Measurements from ENCODE around the gene LORICRIN.

Gene LORICRIN

GRCh38 chr1:153259387-153259786, at the start of gene LORICRIN:
TSS of gene LORICRIN (plus strand) at chr1:153259687. CDS start at chr1:153260950, 1,263 bp downstream.
- no peak for DNase-seq (ENCODE audit: low read depth)

- DNase-seq (ENCODE audit: low read depth): no peak
These were observed 49.3 kb upstream of the LORICRIN start for GRCh38 chr1:153210206-153210605.

GRCh38 chr1:153212201-153212600, 47.3 kb upstream of the LORICRIN start:
- no peak for DNase-seq (ENCODE audit: low read depth)

- no peak for DNase-seq (ENCODE audit: low read depth)
These were observed 46.0 kb upstream of the LORICRIN start for GRCh38 chr1:153213519-153213918.

GRCh38 chr1:153217212-153217611, 42.3 kb upstream of the LORICRIN start, which contains the start of gene PRR9:
TSS of gene PRR9 (plus strand) at chr1:153217584. CDS start at chr1:153218145, 561 bp downstream.
- peak; percentile 32 for DNase-seq (ENCODE audit: low read depth)

- DNase-seq (ENCODE audit: low read depth): no peak
These were observed 41.6 kb upstream of the LORICRIN start for GRCh38 chr1:153217744-153218416.

- no peak for DNase-seq (ENCODE audit: low read depth)
These were observed 38.7 kb upstream of the LORICRIN start for GRCh38 chr1:153220606-153221303.

GRCh38 chr1:153223040-153223891, 36.2 kb upstream of the LORICRIN start:
- DNase-seq (ENCODE audit: low read depth): peak; percentile 70

GRCh38 chr1:153227810-153228209, 31.7 kb upstream of the LORICRIN start:
- DNase-seq (ENCODE audit: low read depth): no peak

GRCh38 chr1:153228491-153228890, 31.0 kb upstream of the LORICRIN start:
- DNase-seq (ENCODE audit: low read depth): no peak

- peak; percentile 36 for DNase-seq (ENCODE audit: low read depth)
These were observed 30.2 kb upstream of the LORICRIN start for GRCh38 chr1:153229076-153229829.

- DNase-seq (ENCODE audit: low read depth): no peak
These were observed 28.1 kb upstream of the LORICRIN start for GRCh38 chr1:153231363-153231762.

- no peak for DNase-seq (ENCODE audit: low read depth)
These were observed 27.7 kb upstream of the LORICRIN start for GRCh38 chr1:153231785-153232184.

GRCh38 chr1:153232553-153232952, 26.9 kb upstream of the LORICRIN start:
- DNase-seq (ENCODE audit: low read depth): no peak

- no peak for DNase-seq (ENCODE audit: low read depth)
These were observed 26.0 kb upstream of the LORICRIN start for GRCh38 chr1:153233448-153233847.

GRCh38 chr1:153238527-153238926, 21.0 kb upstream of the LORICRIN start:
- no peak for DNase-seq (ENCODE audit: low read depth)

- no peak for DNase-seq (ENCODE audit: low read depth)
These were observed 17.3 kb upstream of the LORICRIN start for GRCh38 chr1:153242160-153242559.

GRCh38 chr1:153245466-153245865, 14.0 kb upstream of the LORICRIN start:
- DNase-seq (ENCODE audit: low read depth): no peak

- no peak for DNase-seq (ENCODE audit: low read depth)
These were observed 13.5 kb upstream of the LORICRIN start for GRCh38 chr1:153246018-153246417.

- DNase-seq (ENCODE audit: low read depth): no peak
These were observed 12.7 kb upstream of the LORICRIN start for GRCh38 chr1:153246825-153247224.

- no peak for DNase-seq (ENCODE audit: low read depth)
These were observed 11.2 kb upstream of the LORICRIN start for GRCh38 chr1:153248176-153248879.
